Mesenteric fat pad (tissue), 1 donor: ENCODE measurements around the gene DCTD. TPM values are rescaled to one million over a fixed set of nuclear protein-coding genes. Genes with fewer than 3 reads are reported as not detected.
"Not testable (repeated sequence)": the region's sequence is repeated elsewhere in the genome, so short reads cannot be mapped to it uniquely, and the experiment has no call there.

ENCODE experiments used
- DNase-seq: peaks from one replicate; pipeline ENCODE4 v3.0.0-alpha.2; 2020; ENCODE audit warnings: low spot score
- total RNA-seq: library from RNA; stranded (reverse); fragmentation: NEBNext Ultra II Directional; extraction: Animal tissue kit (Norgen Biotek cat#: 25700); gene quantifications from one replicate; pipeline ENCODE4 v1.2.1, GENCODE V29; 2021
- donor health status: DM: yes; HTN: yes; CAD: no.

The DCTD gene
- total RNA-seq, 1 donor from 2014 or later, result 107 TPM

DNA sequence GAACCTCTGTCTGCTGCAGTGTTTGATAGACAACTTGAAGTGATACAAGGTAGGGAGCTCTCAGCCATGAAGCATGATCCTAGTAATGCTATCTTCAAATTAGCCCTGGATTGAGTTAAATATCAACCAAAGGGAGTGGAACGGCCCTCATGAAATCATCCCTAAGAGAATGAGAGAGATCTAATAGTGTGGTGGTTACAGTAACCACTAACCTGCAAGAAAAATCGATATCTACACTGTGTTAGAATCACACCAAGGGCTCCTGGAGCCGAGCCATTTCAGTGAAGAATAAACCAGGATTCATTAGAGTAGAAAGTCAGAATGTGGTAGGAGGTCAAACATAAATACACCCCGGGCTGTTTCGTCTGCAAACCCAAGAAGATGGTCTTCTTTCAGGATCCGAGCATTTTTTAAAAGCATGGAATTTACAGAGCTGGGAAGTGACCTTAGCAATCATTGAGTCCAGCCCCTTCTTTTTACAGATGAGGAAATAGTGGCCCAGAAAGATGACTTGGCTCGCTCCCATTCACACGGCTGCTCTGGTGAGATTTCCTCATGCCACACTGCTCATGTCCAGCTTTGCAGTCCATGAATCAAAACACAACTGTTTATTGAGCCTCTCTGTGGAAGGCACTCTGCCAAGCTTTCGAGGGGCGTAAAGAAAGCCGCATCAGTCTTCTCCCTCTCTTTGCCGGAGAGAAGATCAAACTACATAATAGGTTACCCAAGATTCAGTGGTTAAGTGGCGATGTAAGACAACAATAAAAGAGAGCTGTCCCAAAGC lies 5.5 kb upstream of the DCTD start:
- DNase-seq, result no peak

DNA sequence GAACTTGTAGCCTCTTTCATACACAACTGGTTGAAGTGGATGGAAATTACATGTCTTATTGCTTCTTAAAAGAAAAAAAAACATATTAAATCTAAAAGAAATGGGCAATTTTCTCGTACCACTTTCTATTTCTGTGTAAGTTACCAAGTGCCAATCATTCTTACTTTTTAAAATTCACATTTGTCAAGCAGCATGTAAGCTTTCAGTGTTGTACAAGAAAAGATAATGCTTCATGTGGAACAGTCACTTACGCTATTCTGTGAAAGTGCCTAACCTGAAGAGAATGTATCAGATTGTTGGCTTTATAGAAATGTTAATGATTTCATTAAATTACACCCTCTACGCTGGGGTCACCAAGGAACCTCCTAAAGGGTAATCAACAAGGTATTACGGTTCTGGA lies 4.4 kb upstream of the DCTD start:
- no peak for DNase-seq

DNA sequence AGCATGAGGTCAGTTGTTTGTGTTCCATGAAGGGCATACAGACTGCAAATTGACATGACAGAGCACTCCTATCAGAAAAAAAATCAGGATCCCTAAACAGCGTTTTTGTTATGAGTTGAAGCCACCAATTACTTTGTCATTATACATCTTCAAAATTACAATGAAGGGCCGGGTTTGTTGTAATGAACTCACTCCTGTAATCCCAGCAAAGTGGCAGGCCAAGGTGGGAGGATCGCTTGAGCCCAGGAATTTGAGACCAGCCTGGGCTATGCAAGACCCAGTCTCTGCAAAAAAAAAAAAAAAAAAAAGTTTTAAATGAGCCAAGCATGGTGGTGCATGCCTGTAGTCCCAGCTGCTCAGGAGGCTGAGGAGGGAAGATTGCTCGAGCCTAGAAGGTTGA lies 3.5 kb upstream of the DCTD start:
- no peak for DNase-seq

DNA sequence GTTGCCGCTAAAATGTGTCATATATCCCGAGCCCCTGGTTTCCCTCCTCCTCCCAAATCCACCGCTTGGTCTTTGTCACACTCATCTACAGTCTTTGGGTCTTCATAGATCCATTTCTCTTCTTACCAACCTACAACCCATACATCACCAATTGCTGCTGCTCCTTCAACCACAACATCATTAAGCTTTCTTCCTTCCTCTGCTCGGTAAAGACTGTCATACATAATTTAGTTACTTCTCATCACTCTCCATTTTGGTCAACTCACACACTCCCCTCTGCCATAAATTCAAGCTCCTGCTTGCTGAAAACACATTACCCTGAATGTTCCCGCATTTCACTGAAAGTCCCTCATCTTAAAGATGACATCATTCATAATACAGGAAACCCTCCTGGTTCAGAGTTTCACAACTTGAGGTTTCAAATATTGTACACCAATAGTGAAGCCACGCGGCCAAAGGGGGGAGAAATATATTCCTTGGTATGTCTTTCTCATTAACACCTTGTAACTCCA lies 1.7 kb upstream of the DCTD start:
- no peak for DNase-seq

DNA sequence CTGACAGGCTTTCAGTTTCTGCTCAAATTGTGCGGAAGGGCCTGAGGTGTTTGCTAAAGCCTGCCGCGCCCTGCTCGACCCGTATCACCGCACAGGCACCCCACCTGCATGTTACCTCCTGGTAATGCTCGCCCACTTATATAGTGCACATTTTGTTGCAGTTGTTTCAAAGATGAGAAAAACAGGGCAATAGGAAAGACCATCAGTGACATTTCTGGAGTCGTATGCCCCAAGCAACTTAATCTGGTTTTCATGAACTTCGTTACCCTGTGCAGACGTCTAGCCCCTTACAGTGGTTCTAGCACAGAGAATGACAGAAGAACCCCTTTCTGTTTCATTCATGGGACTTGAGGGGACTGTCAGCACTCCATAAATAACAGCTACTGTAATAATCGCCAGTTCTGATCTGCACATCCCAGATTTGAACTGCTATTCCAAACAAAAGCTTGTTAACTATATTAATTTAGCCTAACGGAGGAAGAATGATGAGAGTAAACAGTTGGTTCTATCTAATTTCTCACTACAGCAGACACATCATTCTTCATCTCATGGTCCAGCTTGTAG lies 940 bp upstream of the DCTD start:
- DNase-seq, result no peak

DNA sequence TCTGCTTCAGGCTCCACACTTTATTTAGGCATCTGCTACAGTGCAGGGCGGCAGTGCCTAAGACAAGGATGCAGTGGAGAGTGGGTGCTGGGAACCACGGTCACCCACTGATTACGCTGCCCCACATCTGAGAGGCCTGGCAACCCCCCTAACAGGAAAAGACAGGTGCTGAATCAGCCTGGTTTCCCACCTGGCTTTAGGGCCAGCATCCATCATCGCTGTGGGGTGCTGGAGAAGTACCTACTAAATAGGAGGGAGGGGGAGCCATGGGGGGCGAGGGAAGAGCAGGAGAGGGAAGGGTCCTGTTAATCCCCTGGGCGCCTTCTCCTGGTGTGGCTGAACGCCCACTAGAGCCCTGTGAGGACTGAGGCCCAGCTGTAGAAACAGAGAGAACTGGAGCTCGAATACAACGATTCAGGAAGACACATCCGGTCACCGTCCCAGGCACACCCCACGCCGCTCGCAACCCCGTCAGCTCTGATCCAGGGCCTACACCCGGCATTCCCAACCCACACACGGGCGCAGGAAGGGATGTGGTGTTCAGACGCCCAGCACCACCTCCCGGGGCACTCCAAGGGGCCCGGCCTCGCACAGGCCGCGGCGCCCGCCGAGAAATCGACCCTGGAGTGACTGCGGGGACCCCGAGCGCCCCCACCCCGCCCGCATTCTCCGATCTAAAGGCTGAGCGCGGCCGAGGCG lies 554 bp downstream of the DCTD start:
- no peak for DNase-seq

DNA sequence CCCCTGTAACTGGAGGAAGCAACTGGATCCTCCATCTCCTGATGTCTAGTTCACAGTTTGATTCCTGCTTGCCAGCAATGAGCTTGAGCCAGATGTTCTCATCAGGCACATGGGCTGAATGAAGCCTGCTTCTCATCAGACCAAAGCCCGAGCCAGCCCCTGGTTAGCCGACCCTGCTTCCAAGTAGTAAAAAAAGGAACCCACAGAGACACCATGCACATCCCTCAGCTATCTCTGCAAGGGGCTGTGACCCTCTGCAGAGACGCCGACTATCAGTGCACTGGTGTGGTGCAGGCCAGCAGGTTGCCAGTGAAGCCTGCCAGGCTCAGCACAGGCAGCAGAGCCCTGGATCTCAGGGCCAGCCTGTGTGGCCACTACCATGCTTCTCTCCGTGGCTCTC lies 2.8 kb downstream of the DCTD start:
- DNase-seq, result no peak

DNA sequence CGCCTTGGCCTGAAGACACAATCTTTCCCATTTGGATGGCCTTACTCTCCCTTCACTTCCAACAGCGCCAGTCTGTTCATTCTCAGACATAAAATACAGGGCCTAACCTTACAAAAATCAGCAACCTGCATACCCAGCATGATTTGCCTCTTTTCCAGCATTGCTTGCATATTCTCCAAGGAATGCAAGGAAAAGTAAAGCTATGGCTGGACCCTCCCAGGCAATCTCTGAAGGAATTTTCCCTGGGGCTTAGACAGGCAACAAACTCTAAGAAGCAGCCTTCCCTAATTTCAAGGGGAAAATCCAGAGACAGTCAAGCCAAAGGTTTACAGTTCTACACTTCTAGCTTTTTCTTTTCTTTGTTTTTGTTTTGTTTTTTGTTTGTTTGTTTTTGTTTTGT lies 3.6 kb downstream of the DCTD start:
- no peak for DNase-seq

DNA sequence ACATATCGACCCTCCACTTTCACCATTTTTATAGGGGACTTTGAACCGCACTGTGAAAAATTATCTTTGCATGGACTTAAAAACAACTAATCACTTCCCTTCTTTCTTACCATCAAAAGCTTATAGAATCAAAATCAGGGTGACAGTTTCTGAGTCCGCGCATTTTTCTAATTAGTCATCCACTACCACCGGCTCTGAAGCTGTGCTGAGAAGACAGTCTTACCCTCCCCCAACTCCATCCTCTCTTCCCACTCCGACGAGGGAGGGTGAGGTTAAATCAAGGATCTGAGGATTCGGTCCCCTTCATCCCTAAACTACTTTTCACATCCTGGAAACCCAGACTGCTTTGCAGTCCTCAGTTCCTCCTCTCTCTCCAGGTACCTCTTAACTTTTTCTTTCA lies 4.2 kb downstream of the DCTD start:
- no peak for DNase-seq

DNA sequence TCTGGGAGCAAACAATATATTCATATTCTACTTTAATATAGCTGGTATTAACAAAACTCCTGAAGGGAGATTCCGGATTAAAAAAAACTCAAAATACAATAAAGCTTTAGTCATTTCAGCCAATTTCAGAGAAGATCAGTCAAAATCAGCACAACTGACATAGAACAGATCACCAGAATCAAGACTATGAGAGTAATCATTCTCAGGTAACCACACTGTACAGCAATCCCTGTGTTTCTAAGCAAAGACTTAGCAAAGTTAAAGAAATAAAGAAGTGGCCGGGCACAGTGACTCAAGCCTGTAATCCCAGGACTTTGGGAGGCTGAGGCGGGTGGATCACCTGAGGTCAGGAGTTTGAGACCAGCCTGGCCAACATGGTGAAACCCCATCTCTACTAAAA lies 9.1 kb downstream of the DCTD start:
- no peak for DNase-seq

DNA sequence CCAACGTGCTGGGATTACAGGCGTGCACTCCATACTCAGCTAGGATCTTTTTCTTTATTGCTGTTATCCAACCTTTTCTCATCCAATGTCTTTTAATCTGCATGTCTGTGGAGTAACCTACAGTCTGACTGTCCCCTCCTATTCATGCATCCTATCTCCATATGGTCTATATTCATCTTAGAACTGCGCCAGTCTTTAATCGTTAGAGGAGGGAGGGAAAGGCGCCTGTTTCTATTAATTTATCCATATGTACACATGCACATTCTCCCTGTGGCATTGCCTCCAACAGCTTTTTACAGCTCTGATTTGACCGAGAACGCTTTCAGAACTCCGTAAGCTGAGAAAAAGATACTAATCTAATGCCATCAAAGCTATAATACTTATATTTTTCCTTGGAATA lies 9.8 kb downstream of the DCTD start:
- no peak for DNase-seq

DNA sequence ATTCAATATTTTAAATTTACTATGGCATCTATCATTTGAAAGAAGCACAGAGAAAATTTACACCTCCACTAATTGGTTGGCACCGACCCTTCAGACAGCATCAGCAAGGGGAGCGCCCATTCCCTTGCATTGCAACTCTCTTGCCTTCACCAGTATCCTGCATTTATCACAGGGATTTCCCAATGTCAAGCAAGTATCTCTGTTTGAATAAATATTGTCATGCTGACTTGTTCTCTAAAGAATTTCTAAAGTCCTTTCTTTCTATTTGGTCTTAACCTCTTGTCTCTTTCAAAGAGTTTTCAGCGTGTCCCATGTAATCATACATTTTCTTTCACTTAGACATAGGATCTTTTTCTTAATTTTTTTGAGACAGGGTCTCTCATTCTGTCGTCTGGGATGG lies 10.4 kb downstream of the DCTD start:
- no peak for DNase-seq

DNA sequence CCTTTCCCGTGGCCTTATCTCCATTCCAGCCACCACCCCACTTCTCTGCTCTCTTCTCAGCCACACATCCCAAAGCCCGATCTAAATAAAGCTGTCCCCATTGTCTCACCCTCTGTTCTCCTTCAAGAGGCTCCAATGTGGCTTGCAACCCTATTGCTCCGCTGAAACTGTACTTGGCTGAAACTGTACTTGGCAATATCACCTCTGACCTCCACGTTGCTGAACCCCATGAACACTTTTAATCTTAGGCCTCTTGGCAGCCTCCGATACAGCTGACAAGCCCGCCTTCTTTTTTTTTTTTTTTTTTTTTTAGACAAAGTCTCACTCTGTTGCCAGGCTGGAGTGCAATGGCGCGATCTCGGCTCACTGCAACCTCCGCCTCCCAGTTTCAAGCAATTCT lies 12.1 kb downstream of the DCTD start:
- DNase-seq, result no peak

DNA sequence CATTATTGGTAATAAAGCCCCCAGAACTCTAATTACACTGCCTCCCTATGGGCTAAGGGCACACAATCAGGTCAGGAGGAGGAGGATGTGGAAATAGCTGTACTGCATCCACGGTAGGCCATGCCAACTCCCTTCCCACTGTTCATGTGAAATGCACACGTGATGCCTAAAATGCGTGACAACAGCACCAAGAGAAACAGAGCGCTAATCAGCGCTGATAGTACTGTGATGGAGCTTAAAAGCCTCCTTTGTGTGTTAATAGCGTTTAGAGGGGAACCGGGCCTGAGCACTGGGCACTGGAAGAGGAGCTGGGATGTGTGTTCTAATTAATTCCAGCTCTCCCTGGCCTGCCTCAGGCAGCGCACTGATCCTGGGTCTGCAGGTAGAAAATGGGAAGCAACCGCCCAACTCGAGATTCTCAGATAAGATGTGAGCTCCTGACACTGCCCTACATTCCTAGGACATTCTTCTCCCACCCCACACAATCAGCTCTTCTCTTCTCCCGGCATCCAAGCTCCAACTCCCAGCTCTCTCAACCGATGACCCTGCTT lies 12.9 kb downstream of the DCTD start:
- DNase-seq, result no peak

DNA sequence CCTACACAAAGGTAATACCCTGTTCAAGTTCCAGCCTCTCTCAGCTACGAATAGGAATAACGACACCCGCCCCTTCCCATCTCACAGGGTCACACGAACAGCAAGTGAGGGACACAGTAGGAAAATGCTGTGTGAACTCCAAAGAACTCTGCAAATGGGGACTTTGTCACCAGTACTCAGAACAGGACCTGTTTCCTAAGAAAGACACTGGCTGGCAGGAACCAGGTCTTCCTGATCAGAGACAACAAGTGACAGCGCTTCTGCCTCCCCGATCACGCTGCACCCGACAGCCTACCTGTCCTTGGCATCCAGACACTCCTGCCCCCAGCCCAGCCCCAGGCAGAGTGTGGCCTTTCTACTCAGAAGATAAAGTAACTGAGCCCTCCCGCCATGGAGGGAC lies 14.2 kb downstream of the DCTD start:
- DNase-seq, result no peak

DNA sequence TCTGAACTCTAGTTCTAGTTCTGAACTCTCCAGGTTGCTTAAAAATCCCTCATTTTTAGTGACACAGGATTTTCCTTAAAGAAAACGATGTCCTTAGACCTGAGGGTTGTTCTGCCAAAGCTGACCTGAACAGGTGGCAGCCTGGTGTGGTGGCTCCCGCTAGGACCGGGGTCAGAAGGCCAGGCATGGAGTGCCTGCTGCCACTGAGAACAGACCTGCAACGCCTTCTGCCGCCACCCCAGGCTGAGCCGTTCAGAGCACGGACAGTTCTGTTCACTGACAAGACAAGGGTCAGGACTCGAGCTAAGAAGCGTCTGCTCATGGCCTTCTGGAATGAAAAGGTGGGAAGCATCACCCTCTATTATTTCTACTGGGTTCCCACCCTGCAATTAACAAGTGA lies 15.8 kb downstream of the DCTD start:
- DNase-seq, result no peak

DNA sequence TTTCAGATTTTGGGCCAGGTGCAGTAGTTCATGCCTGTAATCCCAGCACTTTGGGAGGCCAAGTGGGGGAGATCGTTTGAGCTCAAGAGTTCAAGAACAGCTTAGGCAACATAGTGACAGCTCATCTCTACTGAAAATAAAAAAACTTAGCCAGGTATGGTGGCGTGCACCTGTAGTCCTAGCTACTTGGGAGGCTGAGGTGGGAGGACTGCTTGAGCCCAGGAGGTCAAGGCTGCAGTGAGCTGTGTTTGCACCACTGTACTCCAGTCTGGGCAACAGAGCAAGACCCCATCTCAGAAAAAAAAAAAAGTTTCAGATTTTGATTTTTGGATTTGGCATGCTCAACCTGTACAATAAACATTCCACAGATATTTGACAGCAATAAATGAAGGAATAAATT lies 17.2 kb downstream of the DCTD start:
- DNase-seq, result not testable (repeated sequence)

DNA sequence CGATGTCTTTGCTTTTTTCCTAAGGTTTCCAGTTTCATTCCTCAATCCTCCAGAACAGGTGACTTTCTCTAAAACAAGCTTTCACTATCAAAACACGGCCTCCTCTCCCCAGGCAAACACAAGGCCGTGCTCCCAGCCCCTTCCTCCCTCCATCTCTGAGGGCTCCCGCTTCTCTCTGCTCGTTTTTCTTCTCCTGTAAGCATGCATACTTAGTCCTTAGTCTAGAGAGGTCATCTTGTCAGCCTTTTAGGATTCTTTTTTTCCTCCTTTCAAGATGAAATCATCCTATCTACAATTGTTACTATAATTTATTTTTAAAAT lies 18.7 kb downstream of the DCTD start:
- no peak for DNase-seq

DNA sequence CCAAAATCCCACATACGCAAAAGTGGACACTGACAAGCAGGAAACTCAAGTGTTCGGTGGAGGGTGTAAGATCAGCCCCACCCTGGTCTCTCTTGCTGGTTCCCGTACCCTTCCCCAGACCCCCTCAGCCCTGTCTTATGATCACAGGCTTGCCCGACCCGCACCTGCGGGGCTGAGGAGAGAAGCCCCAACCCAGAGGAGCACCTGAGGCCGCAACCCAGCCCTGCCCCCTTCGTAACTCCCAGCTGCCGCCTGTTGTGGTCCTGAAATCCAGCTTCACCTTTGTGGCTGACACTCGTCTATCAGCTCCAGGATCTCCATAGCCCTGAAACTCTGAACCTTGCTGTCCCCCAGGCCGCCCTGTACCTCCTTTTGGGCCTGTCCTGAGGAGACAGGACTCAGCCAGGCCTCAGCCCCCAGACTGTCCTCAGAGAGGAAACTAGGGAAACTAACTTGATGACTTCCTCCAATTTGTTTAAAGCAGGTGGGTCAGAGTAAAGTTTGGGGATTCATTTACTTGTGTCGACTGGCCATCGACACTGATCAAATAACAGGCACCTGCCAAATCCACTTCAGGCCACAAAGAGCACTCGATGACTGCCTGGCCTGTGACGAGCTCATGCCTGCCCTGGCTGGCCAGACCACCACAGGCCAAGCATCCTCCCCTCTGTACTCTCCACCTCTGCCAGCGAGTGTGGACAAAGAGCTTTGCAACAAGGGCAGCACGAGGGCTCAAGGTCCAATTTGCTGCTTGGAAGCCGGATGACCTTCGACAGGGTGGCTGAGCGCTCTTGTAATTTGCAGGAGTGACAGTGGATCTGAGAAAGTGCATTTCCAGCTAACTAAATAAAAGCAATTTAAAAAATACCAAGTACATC lies 19.3 kb downstream of the DCTD start:
- DNase-seq, result no peak

DNA sequence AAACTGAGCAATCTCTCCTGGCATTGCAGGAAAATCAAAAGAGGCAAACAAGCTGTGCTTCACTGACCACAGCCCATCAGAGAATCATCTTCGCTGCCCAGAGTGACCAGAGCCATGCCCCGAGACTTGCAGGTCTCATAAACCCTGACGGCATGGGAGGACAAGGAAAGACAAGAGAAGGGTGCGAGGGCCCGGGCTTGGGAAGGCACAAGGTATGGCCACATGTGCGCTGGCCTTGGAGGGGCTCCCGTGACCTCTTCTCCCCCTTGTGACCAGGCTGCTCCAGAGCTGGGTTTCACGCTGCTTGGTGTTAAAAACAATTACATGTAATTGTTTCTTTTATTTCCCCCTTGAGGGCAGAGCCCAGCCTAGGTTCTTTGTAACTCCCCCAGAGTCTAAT lies 20.8 kb downstream of the DCTD start:
- DNase-seq, result no peak

DNA sequence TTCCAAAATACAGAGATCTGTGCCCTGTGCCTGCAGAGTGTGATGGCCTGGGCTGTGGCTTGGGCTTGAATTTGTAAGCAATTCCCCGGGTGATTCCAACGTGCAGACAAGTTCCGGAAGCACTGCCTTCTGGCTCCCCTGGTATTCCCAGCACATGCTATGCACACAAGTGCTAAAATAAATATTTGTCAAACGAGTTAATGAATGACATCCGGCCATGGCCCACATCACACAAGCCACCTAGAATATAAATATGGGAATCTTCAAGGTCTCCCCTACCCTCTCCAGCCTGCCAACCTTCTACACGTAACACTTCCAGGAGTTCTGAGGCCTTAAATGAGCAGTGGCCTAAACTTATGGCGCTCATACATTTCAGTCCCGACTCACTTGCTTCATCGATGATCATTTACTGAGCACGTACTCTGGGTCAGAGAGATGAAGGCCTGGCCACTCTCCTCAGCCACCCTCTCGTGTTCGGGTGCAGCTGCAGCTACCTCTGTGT lies 21.3 kb downstream of the DCTD start:
- DNase-seq, result no peak
